BLaER1 treated with 17β-estradiol and CSF1 and Interleukin-3, amounts not matched to agents 10 nM and 100 nM (cell line): ENCODE data around the gene AXIN2.

ENCODE experiments used
- H3K27ac ChIP-seq, 11 experiments: shearing (Covaris generic); formaldehyde crosslinking; 2 replicates each; pipeline ENCODE4 v1.8.1; 2022
- H3K27me3 ChIP-seq, 11 experiments: shearing (Covaris generic); formaldehyde crosslinking; 2 replicates each; pipeline ENCODE4 v1.8.1; 2022
- H3K36me3 ChIP-seq, 11 experiments: shearing (Covaris generic); formaldehyde crosslinking; 2 replicates each; pipeline ENCODE4 v1.8.1; 2022
- H3K4me1 ChIP-seq, 10 experiments: shearing (Covaris generic); formaldehyde crosslinking; 2 replicates each; pipeline ENCODE4 v1.8.1; 2022
- H3K4me2 ChIP-seq, 11 experiments: shearing (Covaris generic); formaldehyde crosslinking; 2 replicates each; pipeline ENCODE4 v1.8.1; 2022
- H3K4me3 ChIP-seq, 10 experiments: shearing (Covaris generic); formaldehyde crosslinking; 2 replicates each; pipeline ENCODE4 v1.8.1; 2022
- H3K9ac ChIP-seq, 11 experiments: shearing (Covaris generic); formaldehyde crosslinking; 2 replicates each; pipeline ENCODE4 v1.8.1; 2022
- H3K9me3 ChIP-seq, 11 experiments: shearing (Covaris generic); formaldehyde crosslinking; replicated peaks in 1 of 11; 2 replicates each; pipeline ENCODE4 v1.8.1; 2022
- H4K20me1 ChIP-seq, 11 experiments: shearing (Covaris generic); formaldehyde crosslinking; 2 replicates each; pipeline ENCODE4 v1.8.1; 2022
- Cebpa-rat ChIP-seq, 11 experiments: shearing (Covaris generic); IDR thresholded peaks; 2 replicates each; pipeline ENCODE4 v1.8.1; 2022

Gene AXIN2

GRCh38 chr17:65547253-65547670 is 14.2 kb downstream of the AXIN2 start:
- Histone ChIP-seq H3K36me3 (peaks cover 0 to 35% (median 11%) of the 10 kb centered on the region in 11 experiments; a peak in 10 of 22 replicates), H3K9ac (no peak overlapping the region), H4K20me1 (no peaks in the 10 kb centered on the region), H3K4me3 (no peak overlapping the region), H3K9me3 (0 out of 22 replicates have a peak, but pooled peaks cover 0 to 6% (median 0%) of the 10 kb centered on the region in 11 experiments), H3K4me1 (peaks cover 0 to 12% (median 6%) of the 10 kb centered on the region in 10 experiments; a peak in 9 of 20 replicates), H3K27ac (no peak overlapping the region), H3K27me3 (no peaks in the 10 kb centered on the region), H3K4me2 (peak overlapping the region in 2 of 11 experiments; percentile 10 to 22; a peak in 3 of 22 replicates)
- TF ChIP-seq Cebpa-rat (IDR thresholded peaks at IDR 0.05) = no peak

GRCh38 chr17:65546579-65546978 is 14.9 kb downstream of the AXIN2 start:
- no peaks in the 10 kb centered on the region for H4K20me1 ChIP-seq
- H3K27ac ChIP-seq = no peak overlapping the region
- no peak for TF ChIP-seq Cebpa-rat (IDR thresholded peaks at IDR 0.05)
- no peak overlapping the region for H3K4me3 ChIP-seq
- H3K4me1 ChIP-seq = peaks cover 0 to 12% (median 6%) of the 10 kb centered on the region in 10 experiments; a peak in 9 of 20 replicates
- peaks cover 0 to 38% (median 11%) of the 10 kb centered on the region in 11 experiments; a peak in 10 of 22 replicates for H3K36me3 ChIP-seq
- no peak overlapping the region for H3K9ac ChIP-seq
- H3K4me2 ChIP-seq = no peak overlapping the region; a peak in 1 of 22 replicates
- H3K27me3 ChIP-seq = no peaks in the 10 kb centered on the region
- 0 out of 22 replicates have a peak, but pooled peaks cover 0 to 6% (median 0%) of the 10 kb centered on the region in 11 experiments for H3K9me3 ChIP-seq

GRCh38 chr17:65545705-65546523 is 15.5 kb downstream of the AXIN2 start:
- Histone ChIP-seq H3K27ac (no peak overlapping the region), H4K20me1 (no peaks in the 10 kb centered on the region), H3K4me1 (peaks cover 0 to 12% (median 6%) of the 10 kb centered on the region in 10 experiments; a peak in 9 of 20 replicates), H3K4me3 (no peak overlapping the region), H3K9me3 (0 out of 22 replicates have a peak, but pooled peaks cover 0 to 6% (median 0%) of the 10 kb centered on the region in 11 experiments), H3K36me3 (peaks cover 0 to 41% (median 11%) of the 10 kb centered on the region in 11 experiments; a peak in 10 of 22 replicates), H3K9ac (no peak overlapping the region), H3K4me2 (no peak overlapping the region), H3K27me3 (no peaks in the 10 kb centered on the region)
- TF ChIP-seq Cebpa-rat (IDR thresholded peaks at IDR 0.05) = no peak

- Histone ChIP-seq H3K27ac (no peak overlapping the region), H3K36me3 (peaks cover 0 to 51% (median 11%) of the 10 kb centered on the region in 11 experiments; a peak in 11 of 22 replicates), H3K4me3 (no peak overlapping the region), H3K4me1 (peaks cover 0 to 12% (median 6%) of the 10 kb centered on the region in 10 experiments; a peak in 9 of 20 replicates), H3K27me3 (no peaks in the 10 kb centered on the region), H4K20me1 (no peaks in the 10 kb centered on the region), H3K9ac (no peak overlapping the region), H3K4me2 (no peak overlapping the region), H3K9me3 (0 out of 22 replicates have a peak, but pooled peaks cover 0 to 6% (median 0%) of the 10 kb centered on the region in 11 experiments)
- TF ChIP-seq Cebpa-rat (IDR thresholded peaks at IDR 0.05) = no peak
These were observed 16.8 kb downstream of the AXIN2 start for GRCh38 chr17:65544672-65545071.

GRCh38 chr17:65542610-65543009 is 18.8 kb downstream of the AXIN2 start:
- H3K4me3 ChIP-seq = no peak overlapping the region
- H3K27ac ChIP-seq = no peak overlapping the region
- H3K9me3 ChIP-seq = no peaks in the 10 kb centered on the region
- H3K4me2 ChIP-seq = peak overlapping the region in 2 of 11 experiments; percentile 1 to 12; a peak in 1 of 22 replicates
- H4K20me1 ChIP-seq = no peaks in the 10 kb centered on the region
- no peak overlapping the region for H3K9ac ChIP-seq
- peaks cover 0 to 39% (median 5%) of the 10 kb centered on the region in 11 experiments; a peak in 10 of 22 replicates for H3K36me3 ChIP-seq
- no peak for TF ChIP-seq Cebpa-rat (IDR thresholded peaks at IDR 0.05)
- peaks cover 0 to 12% (median 6%) of the 10 kb centered on the region in 10 experiments; a peak in 9 of 20 replicates for H3K4me1 ChIP-seq
- no peaks in the 10 kb centered on the region for H3K27me3 ChIP-seq

GRCh38 chr17:65542067-65542466 is 19.4 kb downstream of the AXIN2 start:
- H3K36me3 ChIP-seq = peaks cover 0 to 45% (median 10%) of the 10 kb centered on the region in 11 experiments; a peak in 13 of 22 replicates
- no peaks in the 10 kb centered on the region for H4K20me1 ChIP-seq
- H3K4me2 ChIP-seq = no peak overlapping the region
- H3K4me1 ChIP-seq = peaks cover 0 to 8% (median 4%) of the 10 kb centered on the region in 10 experiments; a peak in 8 of 20 replicates
- no peak overlapping the region for H3K4me3 ChIP-seq
- TF ChIP-seq Cebpa-rat (IDR thresholded peaks at IDR 0.05) = no peak
- no peak overlapping the region for H3K9ac ChIP-seq
- H3K27me3 ChIP-seq = no peaks in the 10 kb centered on the region
- H3K27ac ChIP-seq = no peak overlapping the region
- no peaks in the 10 kb centered on the region for H3K9me3 ChIP-seq

GRCh38 chr17:65541453-65541852 is 20.0 kb downstream of the AXIN2 start:
- H3K9me3 ChIP-seq = no peaks in the 10 kb centered on the region
- H3K4me3 ChIP-seq = no peak overlapping the region
- no peaks in the 10 kb centered on the region for H4K20me1 ChIP-seq
- no peak overlapping the region for H3K4me2 ChIP-seq
- H3K36me3 ChIP-seq = peaks cover 0 to 51% (median 16%) of the 10 kb centered on the region in 11 experiments; a peak in 13 of 22 replicates
- peaks cover 0 to 8% (median 0%) of the 10 kb centered on the region in 10 experiments; a peak in 3 of 20 replicates for H3K4me1 ChIP-seq
- H3K9ac ChIP-seq = no peak overlapping the region
- no peak for TF ChIP-seq Cebpa-rat (IDR thresholded peaks at IDR 0.05)
- H3K27me3 ChIP-seq = no peaks in the 10 kb centered on the region
- no peak overlapping the region for H3K27ac ChIP-seq

- Histone ChIP-seq H3K9me3 (no peaks in the 10 kb centered on the region), H3K27me3 (no peaks in the 10 kb centered on the region), H4K20me1 (no peaks in the 10 kb centered on the region), H3K9ac (no peak overlapping the region), H3K36me3 (peaks cover 0 to 65% (median 16%) of the 10 kb centered on the region in 11 experiments; a peak in 13 of 22 replicates), H3K4me2 (no peak overlapping the region), H3K4me3 (no peak overlapping the region), H3K4me1 (peaks cover 0 to 8% (median 0%) of the 10 kb centered on the region in 10 experiments; a peak in 3 of 20 replicates), H3K27ac (no peak overlapping the region)
- no peak for TF ChIP-seq Cebpa-rat (IDR thresholded peaks at IDR 0.05)
These were observed 21.7 kb downstream of the AXIN2 start for GRCh38 chr17:65539630-65540266.
